ENCODE results near the gene KIF6. TPM values are rescaled to one million over a fixed set of nuclear protein-coding genes. Genes with fewer than 3 reads are reported as not detected.

KIF6 gene
- total RNA-seq, 1 experiment from 2014 or later = not detected

GRCh38 chr6:39565956-39566355, 159.3 kb downstream of the KIF6 start (continued):
- no peak for TF ChIP-seq YY1 (IDR thresholded peaks at IDR 0.05; ENCODE audit: extremely low read depth, insufficient replicate concordance, low read depth, low read length)
- no peak for TF ChIP-seq JUND (IDR thresholded peaks at IDR 0.05)

GRCh38 chr6:39563566-39564311, 161.5 kb downstream of the KIF6 start:
- intact Hi-C loops (cut with micrococcal nuclease) = no loop called here
- Histone ChIP-seq H4K20me1 (ENCODE audit: insufficient read depth) (no peaks in the 10 kb centered on the region), H3K4me1 (ENCODE audit: control insufficient read depth in 1 of 2, insufficient read depth in 2 of 2, low read length in 2 of 2) (no peaks in the 10 kb centered on the region), H3K9me2 (ENCODE audit: insufficient read depth) (no peaks in the 10 kb centered on the region), H3K79me2 (ENCODE audit: insufficient read depth, low read length) (no peaks in the 10 kb centered on the region), H3K9me3 (ENCODE audit: control insufficient read depth in 1 of 2, insufficient read depth in 1 of 2, low read depth in 1 of 2, low read length in 2 of 2) (no peaks in the 10 kb centered on the region), H3K36me3 (ENCODE audit: control insufficient read depth in 1 of 2, insufficient read depth in 2 of 2, low read length in 2 of 2) (no peaks in the 10 kb centered on the region), H3K27ac (ENCODE audit: low read depth, low read length) (no peak overlapping the region), H3K4me3 (replicated peaks in 1 of 2; ENCODE audit: low read depth in 1 of 2, low read length in 2 of 2) (no peak overlapping the region), H3K9ac (ENCODE audit: low read length) (no peak overlapping the region), H3K27me3 (ENCODE audit: insufficient read depth, low read length) (peaks cover 25% of the 10 kb centered on the region), H2AFZ (ENCODE audit: low read depth, low read length, poor library complexity, severe bottlenecking) (no peak overlapping the region), H3K4me2 (ENCODE audit: low read length) (no peak overlapping the region)
- ATAC-seq = no peak
- no TSS peak for BruUV-seq (replicated peaks)
- ChIA-PET CTCF (no interaction called here), POLR2A (no interaction called here), RAD21 (ENCODE audit: low non-redundant PET in 1 of 2, low total read pairs in 2 of 2, uncharacterized antibody in 2 of 2, unreplicated experiment in 2 of 2) (no interaction called here)
- DNase-seq (ENCODE audit: low read depth, low spot score) = no peak
- no peak for TF ChIP-seq CTCF (IDR thresholded peaks at IDR 0.05 in 2 of 3, conservative IDR thresholded peaks at IDR 0.05 in 1 of 3; ENCODE audit: borderline replicate concordance in 1 of 3, insufficient read depth in 1 of 3, low read depth in 2 of 3, low read length in 2 of 3)
- TF ChIP-seq ELF1 (IDR thresholded peaks at IDR 0.05; ENCODE audit: borderline replicate concordance, low read depth) = no peak
- no peak for TF ChIP-seq POLR2A (IDR thresholded peaks at IDR 0.05; ENCODE audit: borderline replicate concordance, extremely low read depth, insufficient read depth, insufficient read length)
- no peak for TF ChIP-seq ZFX (IDR thresholded peaks at IDR 0.05)
- no peak for TF ChIP-seq POLR2AphosphoS5 (IDR thresholded peaks at IDR 0.05; ENCODE audit: low read depth, low read length)
- TF ChIP-seq SP1 (IDR thresholded peaks at IDR 0.05; ENCODE audit: low read depth) = no peak
- TF ChIP-seq JUND (IDR thresholded peaks at IDR 0.05) = no peak
- TF ChIP-seq FOSL1 (IDR thresholded peaks at IDR 0.05; ENCODE audit: low read depth) = no peak
- TF ChIP-seq SIN3A (IDR thresholded peaks at IDR 0.05; ENCODE audit: low read depth) = no peak
- TF ChIP-seq ZBTB33 (IDR thresholded peaks at IDR 0.05; ENCODE audit: extremely low read depth, insufficient replicate concordance, low read length) = no peak
- TF ChIP-seq TCF7L2 (IDR thresholded peaks at IDR 0.05; ENCODE audit: borderline replicate concordance, extremely low read depth, insufficient read depth, insufficient read length) = no peak
- TF ChIP-seq REST (IDR thresholded peaks at IDR 0.05; ENCODE audit: low read depth) = no peak
- TF ChIP-seq YY1 (IDR thresholded peaks at IDR 0.05; ENCODE audit: extremely low read depth, insufficient replicate concordance, low read depth, low read length) = no peak
- no peak for TF ChIP-seq CBX3 (IDR thresholded peaks at IDR 0.05; ENCODE audit: low read depth)
- TF ChIP-seq SRF (IDR thresholded peaks at IDR 0.05; ENCODE audit: low read depth) = no peak
- no peak for TF ChIP-seq ATF3 (IDR thresholded peaks at IDR 0.05)
- no peak for TF ChIP-seq EGR1 (IDR thresholded peaks at IDR 0.05; ENCODE audit: low read depth)
- no peak for TF ChIP-seq ZNF274 (IDR thresholded peaks at IDR 0.05; ENCODE audit: low read depth, low read length)
